IMR-90 (cell line): ENCODE results near the gene NOL6. TPM values are rescaled to one million over a fixed set of nuclear protein-coding genes. Genes with fewer than 3 reads are reported as not detected.

Experiments
- microRNA-seq, 2 experiments: library from miRNA; stranded (forward) in 1 of 2; unstranded in 1 of 2; fragments of 10-50 nt in 1 of 2; fragments of <30 nt in 1 of 2; gene quantifications in 1 of 2; microRNA quantifications in 1 of 2; one replicate each; pipeline versions ENCODE3 to v1.1.0; 2013 to 2020; ENCODE audit not compliant: insufficient read depth in 1 of 2, insufficient read length in 1 of 2, unreplicated experiment in 1 of 2
- polyA plus RNA-seq, 3 experiments: library from polyadenylated mRNA; depleted of rRNA; stranded (reverse); fragments of >200 nt; gene quantifications; 2 replicates each; pipeline ENCODE4 v1.2.3, GENCODE V29; 2012; ENCODE audit warnings: low replicate concordance in 1 of 3
- small RNA-seq, 5 experiments: library from RNA; depleted of rRNA; stranded (forward); fragments of <200 nt; gene quantifications; one replicate each; pipeline ENCODE3, GENCODE V24; 2012
- total RNA-seq: library from RNA; depleted of rRNA; stranded (reverse); fragments of >200 nt; gene quantifications from 2 replicates; pipeline ENCODE4 v1.2.3, GENCODE V29; 2012; rRNA removed

The NOL6 gene
- total and polyA plus RNA-seq, 2 of the 4 experiments (the other 2 are of a cell fraction) = 47.3 to 71.7 TPM

Small RNA genes lying within 50 kb of the gene (microRNA-seq; reads per million reads assigned to microRNA genes)
- gene AL356218.2 (ENCODE audit: insufficient read depth, insufficient read length) (not detected), gene MIR6851 (ENCODE audit: insufficient read depth in 1 of 2, insufficient read length in 1 of 2, unreplicated experiment in 1 of 2) (0.73 to 5.2 reads per million in 2 experiments)

Small RNA genes lying within 50 kb of the gene (small RNA-seq; reads per million reads assigned to genes)
- gene AL356218.2 (0 reads per million in 5 experiments), gene MIR6851 (0 to 0.93 (median 0) reads per million in 5 experiments)

Other genes with a start within 250 kb of the NOL6 start
- not detected in 2 replicates for gene SPINK4, start 233.8 kb downstream of the NOL6 start, total RNA-seq
- gene SPINK4, start 233.8 kb downstream of the NOL6 start, polyA plus RNA-seq (2012; rRNA removed) = not detected in 2 replicates
- 4.5 and 8.3 TPM in 2 replicates for gene BAG1, start 209.2 kb downstream of the NOL6 start, total RNA-seq
- gene BAG1, start 209.2 kb downstream of the NOL6 start, polyA plus RNA-seq (2012; rRNA removed) = 20.4 and 20.9 TPM in 2 replicates
- gene CHMP5, start 208.9 kb downstream of the NOL6 start, total RNA-seq = 70.6 and 95.5 TPM in 2 replicates
- gene CHMP5, start 208.9 kb downstream of the NOL6 start, polyA plus RNA-seq (2012; rRNA removed) = 70.2 and 80.8 TPM in 2 replicates
- 36.0 and 36.9 TPM in 2 replicates for gene NFX1, start 183.4 kb downstream of the NOL6 start, total RNA-seq
- 25.3 and 27.0 TPM in 2 replicates for gene NFX1, start 183.4 kb downstream of the NOL6 start, polyA plus RNA-seq (2012; rRNA removed)
- 0.28 TPM in 1 of 2 replicates, not detected in the other for gene AQP7, start 71.4 kb downstream of the NOL6 start, total RNA-seq
- 0.07 TPM in 1 of 2 replicates, not detected in the other for gene AQP7, start 71.4 kb downstream of the NOL6 start, polyA plus RNA-seq (2012; rRNA removed)
- gene AQP3, start 26.3 kb downstream of the NOL6 start, total RNA-seq = 3.3 and 3.8 TPM in 2 replicates
- 10.4 and 12.2 TPM in 2 replicates for gene AQP3, start 26.3 kb downstream of the NOL6 start, polyA plus RNA-seq (2012; rRNA removed)
- 13.4 and 14.7 TPM in 2 replicates for gene ANKRD18B, start 50.3 kb upstream of the NOL6 start, total RNA-seq
- gene ANKRD18B, start 50.3 kb upstream of the NOL6 start, polyA plus RNA-seq (2012; rRNA removed) = 5.8 and 7.1 TPM in 2 replicates